NCI-H2029 (cell line): ENCODE results near the gene ABITRAM.
"Not testable (repeated sequence)": the region's sequence is repeated elsewhere in the genome, so short reads cannot be mapped to it uniquely, and the experiment has no call there.

Experiments
- DNase-seq: peaks from one replicate; lab custom pipeline; 2025; lab: John Stamatoyannopoulos, UW

The ABITRAM gene

GRCh38 chr9:108928386-108928785 is 5.8 kb upstream of the ABITRAM start:
- DNase-seq = no peak

GRCh38 chr9:108933231-108933717 is 926 bp upstream of the ABITRAM start:
- no peak for DNase-seq

- DNase-seq = peak; percentile 90
Observed at GRCh38 chr9:108933718-108934322, 380 bp upstream of the ABITRAM start, which contains the start of gene ELP1. Gene ELP1, minus strand, starts transcription at chr9:108934124. Its CDS starts 2,978 bp downstream, at chr9:108931146.

GRCh38 chr9:108937561-108938305 is 3.5 kb downstream of the ABITRAM start:
- DNase-seq = no peak

DNA sequence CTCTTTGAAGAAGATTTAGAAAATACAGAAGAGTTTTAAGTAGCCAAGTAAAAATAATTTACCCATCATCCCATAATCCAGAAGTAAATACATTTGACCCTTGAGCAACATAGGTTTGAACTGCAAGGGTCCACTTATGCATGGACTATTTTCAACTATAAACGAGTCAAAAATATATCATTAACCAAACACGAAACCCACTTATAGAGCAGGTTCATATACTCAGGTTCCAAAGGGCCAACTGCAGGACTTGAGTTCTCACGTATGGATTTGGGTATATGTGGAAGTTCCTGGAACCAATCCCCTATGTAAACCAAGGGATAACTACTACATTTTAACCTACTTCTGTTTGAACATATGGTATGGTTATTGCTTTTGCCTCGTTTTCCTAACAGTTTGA is 5.8 kb downstream of the ABITRAM start:
- DNase-seq = no peak

- no peak for DNase-seq
Observed at GRCh38 chr9:108950168-108950567, 16.0 kb downstream of the ABITRAM start.

GRCh38 chr9:108951578-108951977 is 17.4 kb downstream of the ABITRAM start:
- no peak for DNase-seq

DNA sequence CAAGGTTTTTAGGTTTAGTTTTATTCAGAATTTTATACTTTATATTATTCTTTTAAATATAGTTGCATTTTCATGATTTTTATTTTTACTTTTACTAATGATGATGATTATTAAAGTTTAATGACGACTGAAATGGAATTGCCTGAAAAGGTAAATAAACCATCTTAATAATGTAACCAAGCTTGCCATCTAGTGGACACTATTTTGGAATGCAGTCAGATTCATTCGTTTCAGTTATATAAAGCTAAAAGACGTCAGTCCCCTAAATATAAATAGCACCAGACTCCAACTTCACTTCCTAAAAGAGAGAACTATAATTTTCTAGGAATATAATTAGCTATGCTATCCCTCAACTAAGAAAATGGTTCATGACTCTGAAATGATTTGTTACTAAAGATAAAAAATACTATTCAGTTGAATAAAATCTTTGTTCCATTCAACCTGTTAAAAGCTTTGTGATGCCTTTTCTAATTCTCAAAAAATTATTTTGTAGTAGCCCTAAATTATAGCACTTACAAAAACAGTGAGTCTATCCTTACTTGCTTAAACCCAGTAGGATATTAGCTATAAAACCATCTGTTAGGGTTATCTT is 19.9 kb downstream of the ABITRAM start:
- DNase-seq = peak; percentile 15

DNA sequence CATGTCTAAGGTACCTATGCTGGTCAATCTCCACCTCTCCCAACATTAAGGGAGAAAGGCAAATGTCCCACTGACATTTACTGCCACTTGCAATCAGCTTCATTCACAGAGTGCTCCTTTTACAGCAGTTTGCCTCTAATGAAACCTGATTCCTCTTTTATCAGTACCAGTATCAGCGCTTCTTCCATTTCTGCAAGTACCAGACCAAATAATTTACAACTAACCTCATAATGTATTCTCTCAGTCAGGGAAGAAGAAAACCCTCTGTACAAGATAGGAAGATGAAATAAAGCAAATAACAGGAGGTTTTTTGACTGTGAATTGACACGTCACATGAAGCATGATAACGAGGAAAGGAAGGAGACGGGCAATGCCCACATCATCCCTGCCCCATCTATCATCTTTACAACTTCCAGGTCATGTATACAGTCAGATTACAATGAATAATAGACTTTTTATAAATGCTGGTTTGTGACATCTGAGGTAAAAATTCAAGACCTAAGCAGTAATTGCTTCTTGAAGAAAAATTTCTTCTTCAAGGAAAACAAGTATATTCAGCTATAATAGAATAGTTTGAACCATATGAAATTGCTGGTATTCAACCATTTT is 21.9 kb downstream of the ABITRAM start:
- peak; percentile 11 for DNase-seq

DNA sequence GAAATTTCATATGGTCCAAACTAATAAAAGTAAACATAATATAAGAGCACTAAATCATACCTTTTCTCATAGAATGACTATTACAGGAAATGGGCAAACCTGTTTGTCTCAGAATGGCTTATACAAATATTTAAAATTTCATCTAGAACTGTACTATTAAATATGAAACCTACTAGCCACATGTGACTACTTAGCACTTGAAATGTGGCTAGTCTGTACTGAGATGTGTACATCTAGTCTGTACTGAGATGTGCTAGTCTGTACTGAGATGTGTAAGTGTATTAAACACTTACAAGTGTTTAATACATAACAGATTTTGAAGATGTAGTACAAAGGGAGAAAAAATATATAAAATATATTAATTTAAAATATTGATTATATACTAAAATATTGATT is 22.4 kb downstream of the ABITRAM start:
- no peak for DNase-seq

GRCh38 chr9:108960331-108960730 is 26.1 kb downstream of the ABITRAM start:
- DNase-seq = no peak

DNA sequence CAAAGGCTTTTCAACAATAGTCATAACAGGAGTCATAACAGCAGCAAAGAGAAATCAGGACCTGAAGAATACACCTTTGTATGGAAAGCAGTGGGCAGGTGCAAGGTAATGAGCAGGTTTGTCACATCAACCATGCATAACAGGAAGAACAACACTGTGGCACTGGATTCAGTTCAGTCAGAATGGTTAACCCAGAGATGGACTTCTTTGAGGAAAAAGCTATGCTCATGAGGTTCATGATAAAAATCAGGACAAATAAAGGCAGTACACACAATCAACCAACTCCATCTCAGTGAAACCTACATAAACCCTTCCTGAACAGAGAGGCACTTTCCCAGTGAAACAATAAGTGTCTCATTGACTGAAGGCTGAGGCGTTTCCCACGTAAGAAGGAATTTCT is 27.0 kb downstream of the ABITRAM start:
- DNase-seq = peak; percentile 12

DNA sequence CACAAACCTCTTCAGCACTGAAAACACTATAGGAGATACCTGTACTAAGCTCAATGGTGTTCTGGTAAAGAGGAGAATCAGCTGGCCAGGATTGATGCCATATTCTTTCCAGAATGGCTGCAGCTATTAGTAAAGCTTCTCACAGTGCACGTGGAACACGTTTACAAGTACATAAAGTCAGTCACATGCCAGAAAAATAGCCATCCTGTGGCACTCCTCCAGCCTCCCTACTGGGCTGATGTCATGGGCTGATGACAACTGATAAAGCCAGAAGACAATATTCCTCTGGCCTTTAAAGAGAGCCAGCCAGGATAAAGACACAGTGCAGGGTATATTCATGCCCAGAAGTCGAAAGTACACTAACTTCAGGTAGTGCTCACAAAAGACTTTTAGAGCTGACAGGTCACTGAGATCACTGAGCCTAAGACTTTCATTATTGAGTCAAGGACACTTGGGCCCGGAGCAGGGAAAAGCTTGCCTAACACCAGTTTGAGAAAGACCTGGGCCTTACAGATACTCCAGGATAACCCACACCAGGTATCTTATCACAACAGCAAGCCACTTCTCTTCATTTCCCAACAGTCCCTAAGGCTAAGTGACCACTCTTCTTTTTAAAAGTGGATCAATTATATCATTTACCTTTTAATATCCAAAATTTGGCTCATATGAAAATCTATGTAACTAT is 29.4 kb downstream of the ABITRAM start:
- no peak for DNase-seq

GRCh38 chr9:108967916-108968315 is 33.7 kb downstream of the ABITRAM start:
- DNase-seq = no peak

- DNase-seq = not testable (repeated sequence)
Observed at GRCh38 chr9:108971392-108971791, 37.2 kb downstream of the ABITRAM start.

GRCh38 chr9:108972186-108972585 is 38.0 kb downstream of the ABITRAM start:
- no peak for DNase-seq

DNA sequence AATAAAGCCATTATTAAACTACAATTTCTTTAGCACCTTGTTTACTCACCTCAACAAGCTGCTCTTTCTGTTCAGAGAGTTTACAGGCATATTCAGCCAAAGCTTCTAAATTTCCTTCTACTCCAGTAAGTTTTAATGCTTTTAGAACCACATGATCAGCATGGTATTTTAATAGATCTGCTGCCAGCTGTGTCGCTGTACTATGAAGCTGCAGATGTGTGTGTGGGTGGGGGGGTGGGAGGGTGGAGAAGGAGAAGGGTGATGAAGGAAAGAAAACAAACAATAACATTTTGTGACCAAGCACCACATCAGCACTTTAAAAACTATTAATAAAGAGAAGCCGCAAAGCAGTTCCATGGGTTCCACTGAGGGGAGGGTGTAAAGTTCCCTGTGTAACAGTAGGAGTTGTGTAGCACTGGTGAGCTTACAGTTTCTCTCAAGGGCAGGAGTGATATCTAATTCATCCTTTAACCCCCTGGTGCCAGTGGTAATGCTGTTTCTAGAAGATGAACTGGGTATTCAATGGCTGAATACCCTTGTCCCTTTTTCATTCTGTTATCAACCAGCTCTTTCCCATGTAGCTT is 38.5 kb downstream of the ABITRAM start:
- DNase-seq = no peak

DNA sequence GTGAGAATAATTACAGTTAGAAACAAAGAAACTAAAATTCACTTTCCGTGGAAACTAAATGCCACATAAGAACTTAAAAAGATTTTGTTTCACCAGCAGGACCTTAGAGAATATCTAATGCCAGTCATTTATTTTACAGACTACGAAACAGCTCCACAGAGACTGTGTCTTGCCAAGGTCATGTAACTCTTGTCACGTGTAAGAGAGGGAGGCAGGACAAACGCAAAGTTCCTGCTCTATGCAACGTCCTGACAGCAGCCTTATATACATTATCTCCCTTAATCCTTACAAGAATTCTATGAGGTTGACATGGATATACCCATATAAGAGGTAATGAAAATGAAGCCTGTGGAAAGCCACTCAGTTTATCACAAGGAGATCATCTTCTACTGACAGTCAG is 39.7 kb downstream of the ABITRAM start:
- DNase-seq = no peak

GRCh38 chr9:108978205-108978604 is 44.0 kb downstream of the ABITRAM start:
- DNase-seq = no peak

DNA sequence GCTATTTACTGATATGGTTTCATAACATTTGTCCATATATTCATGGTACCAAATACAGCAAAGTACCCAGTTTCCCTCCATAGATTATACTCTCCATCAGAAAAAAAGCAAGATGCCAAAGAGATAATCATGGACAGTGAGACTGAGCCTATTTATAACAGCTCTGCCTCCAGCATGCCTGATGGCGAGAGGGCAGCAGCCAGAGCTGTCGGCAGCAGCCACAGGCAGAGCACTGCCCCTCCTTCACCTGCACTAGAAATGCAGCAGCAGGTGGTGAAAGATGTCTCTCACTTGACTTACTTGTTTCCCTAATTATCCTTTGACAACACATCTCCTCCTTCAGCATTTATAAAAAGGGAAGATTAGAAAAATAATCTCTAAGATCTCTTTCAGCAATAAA is 46.7 kb downstream of the ABITRAM start:
- no peak for DNase-seq

GRCh38 chr9:108983885-108984284 is 49.7 kb downstream of the ABITRAM start:
- no peak for DNase-seq
